Renal cortex interstitium (tissue), 3 donors: Measurements from ENCODE around the gene HOOK2. TPM values are rescaled to one million over a fixed set of nuclear protein-coding genes. Genes with fewer than 3 reads are reported as not detected.

Source experiments
- polyA plus RNA-seq, 3 donors: library from polyadenylated mRNA; unstranded; fragments of 120-200 nt; gene quantifications; one replicate each; pipeline ENCODE4 v1.2.1, GENCODE V29; 2013; ENCODE audit not compliant: insufficient read length in 3 of 3

HOOK2 gene
- polyA plus RNA-seq, 3 donors, result 43.8 to 89.3 (median 56.4) TPM

Other genes starting within 250 kb of the HOOK2 start
- 10 to 100 TPM; 12.2 to 13.0 (median 12.5) TPM for gene ZNF564, start 224.1 kb downstream of the HOOK2 start, polyA plus RNA-seq
- 1 to 10 TPM; 4.3 to 5.0 (median 4.4) TPM for gene ZNF490, start 164.7 kb downstream of the HOOK2 start, polyA plus RNA-seq
- gene ZNF791, start 164.6 kb downstream of the HOOK2 start, polyA plus RNA-seq, result 10 to 100 TPM; 20.0 to 26.8 (median 26.7) TPM
- gene MAN2B1, start 108.8 kb downstream of the HOOK2 start, polyA plus RNA-seq, result 10 to 100 TPM; 28.6 to 38.1 (median 31.5) TPM
- gene WDR83, start 108.7 kb downstream of the HOOK2 start, polyA plus RNA-seq, result 10 to 100 TPM; 13.7 to 26.0 (median 17.8) TPM
- gene DHPS, start 93.7 kb downstream of the HOOK2 start, polyA plus RNA-seq, result 100 to 1,000 TPM in 1 of 3 donors, 10 to 100 TPM in 2; 68.5 to 103 (median 83.0) TPM
- gene GNG14, start 87.6 kb downstream of the HOOK2 start, polyA plus RNA-seq, result under 1 TPM in 2 of 3 donors, not detected in 1; 0.45 to 0.55 TPM
- gene FBXW9, start 78.9 kb downstream of the HOOK2 start, polyA plus RNA-seq, result 10 to 100 TPM; 12.2 to 17.0 (median 15.1) TPM
- gene TNPO2, start 51.6 kb downstream of the HOOK2 start, polyA plus RNA-seq, result 10 to 100 TPM; 66.7 to 81.9 (median 79.3) TPM
- gene TRIR, start 40.9 kb downstream of the HOOK2 start, polyA plus RNA-seq, result 100 to 1,000 TPM; 150 to 204 (median 184) TPM
- 10 to 100 TPM; 76.6 to 94.6 (median 82.7) TPM for gene GET3, start 38.1 kb downstream of the HOOK2 start, polyA plus RNA-seq
- under 1 TPM; 0.08 to 0.13 (median 0.09) TPM for gene BEST2, start 23.8 kb downstream of the HOOK2 start, polyA plus RNA-seq
- gene JUNB, start 15.9 kb upstream of the HOOK2 start, polyA plus RNA-seq, result 10 to 100 TPM; 32.8 to 50.1 (median 44.2) TPM
- 100 to 1,000 TPM; 283 to 360 (median 327) TPM for gene PRDX2, start 26.2 kb upstream of the HOOK2 start, polyA plus RNA-seq
- 1 to 10 TPM; 4.7 to 9.0 (median 6.7) TPM for gene THSD8, start 26.5 kb upstream of the HOOK2 start, polyA plus RNA-seq
- 10 to 100 TPM; 29.4 to 44.1 (median 34.0) TPM for gene RNASEH2A, start 31.0 kb upstream of the HOOK2 start, polyA plus RNA-seq
- gene RTBDN, start 59.0 kb upstream of the HOOK2 start, polyA plus RNA-seq, result under 1 TPM in 1 of 3 donors, not detected in 2; 0.14 TPM
- 1 to 10 TPM; 1.0 to 1.3 (median 1.1) TPM for gene MAST1, start 63.0 kb upstream of the HOOK2 start, polyA plus RNA-seq
- gene DNASE2, start 105.9 kb upstream of the HOOK2 start, polyA plus RNA-seq, result 10 to 100 TPM; 10.2 to 12.6 (median 11.7) TPM
- gene KLF1, start 111.6 kb upstream of the HOOK2 start, polyA plus RNA-seq, result under 1 TPM; 0.27 to 0.59 (median 0.32) TPM
- 10 to 100 TPM; 31.9 to 38.3 (median 33.4) TPM for gene GCDH, start 115.6 kb upstream of the HOOK2 start, polyA plus RNA-seq
- gene SYCE2, start 143.7 kb upstream of the HOOK2 start, polyA plus RNA-seq, result 1 to 10 TPM; 3.0 to 4.5 (median 3.1) TPM
- 10 to 100 TPM; 41.2 to 58.6 (median 52.8) TPM for gene FARSA, start 158.2 kb upstream of the HOOK2 start, polyA plus RNA-seq
- 100 to 1,000 TPM; 842 to 975 (median 894) TPM for gene CALR, start 163.1 kb upstream of the HOOK2 start, polyA plus RNA-seq
- 10 to 100 TPM; 63.4 to 87.5 (median 85.0) TPM for gene RAD23A, start 170.3 kb upstream of the HOOK2 start, polyA plus RNA-seq
- gene GADD45GIP1, start 181.7 kb upstream of the HOOK2 start, polyA plus RNA-seq, result 10 to 100 TPM; 27.4 to 45.9 (median 40.6) TPM
- gene DAND5, start 194.0 kb upstream of the HOOK2 start, polyA plus RNA-seq, result under 1 TPM in 2 of 3 donors, not detected in 1; 0.07 to 0.18 TPM
- 10 to 100 TPM; 12.0 to 21.6 (median 21.3) TPM for gene NFIX, start 219.9 kb upstream of the HOOK2 start, polyA plus RNA-seq